PC-3 (cell line): ENCODE measurements around the gene NKAIN2. TPM values are rescaled to one million over a fixed set of nuclear protein-coding genes. Genes with fewer than 3 reads are reported as not detected.

Experiments
- ATAC-seq: fragments of 200-7000 bp; cut with Tn5 transposase; 2 replicates; pipeline ENCODE4 v1.9.1; 2020; ENCODE audit warnings: mild to moderate bottlenecking, moderate library complexity
- BruUV-seq: library from RNA; stranded (reverse); fragments of 400-500 nt; replicated peaks from 2 replicates; lab custom pipeline; 2021; lab: Mats Ljungman, UMichigan
- CTCF ChIA-PET: fragments of 300-600 bp; sonication (Branson Sonifier 250); formaldehyde crosslinking; loops from one replicate; lab custom pipeline; 2022; ENCODE audit warnings: antibody characterized with exemption; lab: Charles Lee
- POLR2A ChIA-PET: fragments of 300-600 bp; sonication (Branson Sonifier 250); formaldehyde crosslinking; loops from one replicate; lab custom pipeline; 2022; ENCODE audit warnings: antibody characterized with exemption; ENCODE audit not compliant: unreplicated experiment; lab: Charles Lee
- DNase-seq: peaks from one replicate; pipeline ENCODE4 v3.0.0-alpha.2; 2015
- H2AFZ ChIP-seq: fragments of 300-600 bp; sonication (generic); 2 replicates; pipeline ENCODE4 v1.6.0; 2016; ENCODE audit warnings: antibody characterized with exemption, low read length
- H3F3A ChIP-seq: fragments of 300-600 bp; sonication (generic); one replicate; pipeline ENCODE4 v1.6.0; 2017; ENCODE audit warnings: antibody characterized with exemption, low read length, control low read depth, mild to moderate bottlenecking; ENCODE audit not compliant: unreplicated experiment
- H3K27ac ChIP-seq: fragments of 300-600 bp; sonication (generic); 2 replicates; pipeline ENCODE4 v1.5.1; 2016; ENCODE audit warnings: mild to moderate bottlenecking, low read length
- H3K27me3 ChIP-seq: fragments of 300-600 bp; sonication (generic); 2 replicates; pipeline ENCODE4 v1.6.1; 2016; ENCODE audit warnings: low read length, mixed read lengths
- H3K36me3 ChIP-seq: fragments of 300-600 bp; sonication (generic); 2 replicates; pipeline ENCODE4 v1.6.1; 2016; ENCODE audit warnings: low read depth, mixed run types, low read length, mixed read lengths
- H3K4me1 ChIP-seq: fragments of 300-600 bp; sonication (generic); 2 replicates; pipeline ENCODE4 v1.5.1; 2016; ENCODE audit warnings: low read length; ENCODE audit not compliant: insufficient read depth
- H3K4me2 ChIP-seq: fragments of 300-600 bp; sonication (generic); 2 replicates; pipeline ENCODE4 v1.6.0; 2016; ENCODE audit warnings: low read length
- H3K4me3 ChIP-seq: fragments of 300-600 bp; sonication (generic); 2 replicates; pipeline ENCODE4 v1.5.1; 2016; ENCODE audit warnings: mild to moderate bottlenecking, low read length, mixed read lengths
- H3K79me2 ChIP-seq: fragments of 300-600 bp; sonication (generic); 2 replicates; pipeline ENCODE4 v1.6.1; 2017; ENCODE audit warnings: low read length, mixed read lengths
- H3K9ac ChIP-seq: fragments of 300-600 bp; sonication (generic); 2 replicates; pipeline ENCODE4 v1.6.0; 2016; ENCODE audit warnings: mild to moderate bottlenecking, low read length
- H3K9me2 ChIP-seq: fragments of 300-600 bp; sonication (generic); replicated peaks from 2 replicates; pipeline ENCODE4 v1.6.1; 2016; ENCODE audit warnings: mixed run types, low read length, mixed read lengths
- H3K9me3 ChIP-seq: fragments of 300-600 bp; sonication (generic); 2 replicates; pipeline ENCODE4 v1.6.1; 2016; ENCODE audit warnings: low read length, mixed read lengths
- H4K20me1 ChIP-seq: fragments of 300-600 bp; sonication (generic); 2 replicates; pipeline ENCODE4 v1.6.1; 2016; ENCODE audit warnings: low read length, mixed read lengths
- CTCF ChIP-seq: fragments of 300-600 bp; sonication (generic); conservative IDR thresholded peaks from 2 replicates; pipeline ENCODE4 v1.5.1; 2017; ENCODE audit warnings: antibody characterized with exemption, low read depth, mild to moderate bottlenecking, low read length
- EZH2 ChIP-seq: fragments of 300-600 bp; sonication (generic); IDR thresholded peaks from one replicate; pipeline ENCODE4 v1.6.1; 2017; ENCODE audit warnings: antibody characterized with exemption, mild to moderate bottlenecking, low read length; ENCODE audit not compliant: unreplicated experiment
- EZH2phosphoT487 ChIP-seq: fragments of 300-600 bp; sonication (generic); IDR thresholded peaks from 2 replicates; pipeline ENCODE4 v1.6.1; 2018; ENCODE audit warnings: mild to moderate bottlenecking, antibody characterized with exemption, low read length, borderline replicate concordance
- intact Hi-C: fragments of 100-400 bp; cut with micrococcal nuclease; formaldehyde crosslinking; loops from 2 replicates; pipeline ENCODE4 v1.9.0; 2023
- total RNA-seq: library from RNA; depleted of rRNA; stranded (reverse); fragments of >200 nt; gene quantifications from 2 replicates; pipeline ENCODE4 v1.2.3, GENCODE V29; 2014

NKAIN2 gene
- total RNA-seq, 1 experiment from 2014 or later = not detected

- no peak for ATAC-seq
- H3K79me2 ChIP-seq = no peaks in the 10 kb centered on the region
- POLR2A ChIA-PET = no interaction called here
- no peak overlapping the region for H3K4me2 ChIP-seq
- H3F3A ChIP-seq = no peaks in the 10 kb centered on the region
- H4K20me1 ChIP-seq = no peaks in the 10 kb centered on the region
- H3K27ac ChIP-seq = no peak overlapping the region
- no peaks in the 10 kb centered on the region for H3K9me2 ChIP-seq
- H3K9ac ChIP-seq = no peak overlapping the region
- H3K36me3 ChIP-seq = no peaks in the 10 kb centered on the region
- H2AFZ ChIP-seq = no peak overlapping the region
- no peaks in the 10 kb centered on the region for H3K9me3 ChIP-seq
- CTCF ChIA-PET = no interaction called here
- DNase-seq = no peak
- no peaks in the 10 kb centered on the region for H3K27me3 ChIP-seq
- no peaks in the 10 kb centered on the region for H3K4me1 ChIP-seq
- no TSS peak for BruUV-seq
- intact Hi-C loops = no loop called here
- no peak overlapping the region for H3K4me3 ChIP-seq
- TF ChIP-seq EZH2 = no peak
- TF ChIP-seq CTCF = no peak
- no peak for TF ChIP-seq EZH2phosphoT487
These were observed 1063.5 kb downstream of the NKAIN2 start for GRCh38 chr6:124867121-124867520.

- H3K27ac ChIP-seq = no peak overlapping the region
- TF ChIP-seq CTCF = no peak
- TF ChIP-seq EZH2 = no peak
- TF ChIP-seq EZH2phosphoT487 = no peak
- ChIA-PET POLR2A (no interaction called here), CTCF (no interaction called here)
- H3K36me3 ChIP-seq = no peaks in the 10 kb centered on the region
- no peaks in the 10 kb centered on the region for H3K79me2 ChIP-seq
- BruUV-seq = no TSS peak
- peak; percentile 24; the same call in 1 of the 2 replicates for ATAC-seq
- no peak overlapping the region for H3K4me2 ChIP-seq
- no peaks in the 10 kb centered on the region for H3K9me3 ChIP-seq
- no peaks in the 10 kb centered on the region for H3K9me2 ChIP-seq
- no peak overlapping the region for H3K4me3 ChIP-seq
- no peak overlapping the region for H3K9ac ChIP-seq
- no peak overlapping the region for H2AFZ ChIP-seq
- no peaks in the 10 kb centered on the region for H3K4me1 ChIP-seq
- no peaks in the 10 kb centered on the region for H3K27me3 ChIP-seq
- H3F3A ChIP-seq = no peaks in the 10 kb centered on the region
- peak; percentile 17 for DNase-seq
- no peaks in the 10 kb centered on the region for H4K20me1 ChIP-seq
- intact Hi-C loops = no loop called here
These were observed 1064.8 kb downstream of the NKAIN2 start for GRCh38 chr6:124868481-124868880.

GRCh38 chr6:124869416-124869815 lies 1065.8 kb downstream of the NKAIN2 start:
- POLR2A ChIA-PET = no interaction called here
- Histone ChIP-seq H3K9me3 (no peaks in the 10 kb centered on the region), H2AFZ (no peak overlapping the region), H3F3A (no peaks in the 10 kb centered on the region), H3K79me2 (no peaks in the 10 kb centered on the region), H3K4me3 (no peak overlapping the region), H3K36me3 (no peaks in the 10 kb centered on the region), H3K9ac (no peak overlapping the region), H3K27ac (no peak overlapping the region), H3K4me2 (no peak overlapping the region), H4K20me1 (no peaks in the 10 kb centered on the region), H3K9me2 (no peaks in the 10 kb centered on the region), H3K27me3 (no peaks in the 10 kb centered on the region), H3K4me1 (no peaks in the 10 kb centered on the region)
- CTCF ChIA-PET = no interaction called here
- TF ChIP-seq EZH2 = no peak
- TF ChIP-seq EZH2phosphoT487 = no peak
- TF ChIP-seq CTCF = no peak
- BruUV-seq = no TSS peak
- intact Hi-C loops = no loop called here
- no peak for DNase-seq
- ATAC-seq = peak; percentile 15
